Endothelial cell of umbilical vein (primary cell): ENCODE measurements around the gene CIAO3. TPM values are rescaled to one million over a fixed set of nuclear protein-coding genes. Genes with fewer than 3 reads are reported as not detected.
"Not testable (repeated sequence)": the region's sequence is repeated elsewhere in the genome, so short reads cannot be mapped to it uniquely, and the experiment has no call there.

Experiments used
- BruUV-seq: library from RNA; stranded (reverse); fragments of 400-500 nt; replicated peaks from 2 replicates; lab custom pipeline; 2021; lab: Mats Ljungman, UMichigan
- CTCF ChIA-PET: fragments of 300-600, 350-600 bp; sonication (Branson Sonifier 250); formaldehyde crosslinking; loops from one replicate; lab custom pipeline; 2021; ENCODE audit warnings: antibody characterized with exemption, inconsistent platforms; lab: Charles Lee
- POLR2A ChIA-PET: fragments of 300-600, 350-600 bp; sonication (Branson Sonifier 250); formaldehyde crosslinking; loops from one replicate; lab custom pipeline; 2021; ENCODE audit warnings: antibody characterized with exemption, inconsistent platforms; lab: Charles Lee
- DNase-seq: peaks from one replicate; pipeline ENCODE4 v3.0.0-alpha.2; 2011; ENCODE audit warnings: low read depth, low spot score
- FAIRE-seq: peaks from 2 replicates; lab custom pipeline; 2011; peaks lifted over from hg19 to GRCh38; lab: Jason Lieb, UNC
- H2AFZ ChIP-seq: 2 replicates; pipeline ENCODE4 v1.6.0; 2012; ENCODE audit warnings: low read depth, low read length, control low read depth, inconsistent platforms
- H3K27ac ChIP-seq: 2 replicates; pipeline ENCODE4 v1.5.1; 2011; ENCODE audit warnings: low read depth, mild to moderate bottlenecking, control low read depth, low read length, moderate library complexity; ENCODE audit not compliant: insufficient read depth
- H3K27me3 ChIP-seq, 2 experiments: 2 replicates each; pipeline versions ENCODE4 v1.6.0 to v1.6.1; 2011; ENCODE audit warnings: low read length in 2 of 2, mixed read lengths in 1 of 2; ENCODE audit not compliant: control insufficient read depth in 2 of 2, insufficient read depth in 2 of 2
- H3K36me3 ChIP-seq, 2 experiments: 2 replicates in 1 of 2; 3 replicates in 1 of 2; pipeline ENCODE4 v1.5.1; 2011; ENCODE audit warnings: low read length in 2 of 2, mild to moderate bottlenecking in 1 of 2, moderate library complexity in 1 of 2; ENCODE audit not compliant: control insufficient read depth in 2 of 2, insufficient read depth in 2 of 2; ENCODE audit errors: extremely low read depth in 1 of 2
- H3K4me1 ChIP-seq: 3 replicates; pipeline ENCODE4 v1.5.1; 2011; ENCODE audit warnings: mild to moderate bottlenecking, low read length; ENCODE audit not compliant: control insufficient read depth, insufficient read depth; ENCODE audit errors: extremely low read depth
- H3K4me2 ChIP-seq: 2 replicates; pipeline ENCODE4 v1.6.1; 2011; ENCODE audit warnings: low read length, control low read depth, mixed read lengths; ENCODE audit not compliant: insufficient read depth
- H3K4me3 ChIP-seq, 3 experiments: fragments of 200-600 bp in 1 of 3; sonication (generic), shearing (Covaris generic) in 1 of 3; replicated peaks in 1 of 3; 2 replicates each; pipeline ENCODE4 v1.5.1; 2011 to 2016; ENCODE audit warnings: control low read depth in 3 of 3, low read length in 3 of 3, mild to moderate bottlenecking in 2 of 3, inconsistent platforms in 1 of 3, low read depth in 1 of 3, moderate library complexity in 1 of 3; ENCODE audit not compliant: insufficient read depth in 1 of 3
- H3K79me2 ChIP-seq: 2 replicates; pipeline ENCODE4 v1.6.0; 2012; ENCODE audit warnings: low read length, inconsistent platforms; ENCODE audit not compliant: control insufficient read depth, insufficient read depth
- H3K9ac ChIP-seq: replicated peaks from 2 replicates; pipeline ENCODE3; 2011; ENCODE audit warnings: low read length, control low read depth; ENCODE audit not compliant: insufficient read depth; ENCODE audit errors: extremely low read depth
- H3K9me1 ChIP-seq: replicated peaks from 3 replicates; pipeline ENCODE4 v1.6.0; 2011; ENCODE audit warnings: mild to moderate bottlenecking, low read length; ENCODE audit not compliant: control insufficient read depth, insufficient read depth; ENCODE audit errors: extremely low read depth
- H3K9me3 ChIP-seq: replicated peaks from 2 replicates; pipeline ENCODE4 v1.5.1; 2012; ENCODE audit warnings: low read length, inconsistent platforms; ENCODE audit not compliant: control insufficient read depth, insufficient read depth
- H4K20me1 ChIP-seq: replicated peaks from 2 replicates; pipeline ENCODE3; 2011; ENCODE audit warnings: mild to moderate bottlenecking, low read length; ENCODE audit not compliant: control insufficient read depth, insufficient read depth; ENCODE audit errors: extremely low read depth
- EZH2 ChIP-seq: IDR thresholded peaks from 2 replicates; pipeline ENCODE4 v1.6.1; 2012; ENCODE audit warnings: borderline replicate concordance, low read depth, mild to moderate bottlenecking, moderate library complexity, low read length, inconsistent platforms; ENCODE audit not compliant: severe bottlenecking
- FOS ChIP-seq: IDR thresholded peaks from 2 replicates; pipeline ENCODE4 v1.6.1; 2011; ENCODE audit warnings: mild to moderate bottlenecking, low read length, moderate library complexity, borderline replicate concordance; ENCODE audit not compliant: insufficient read depth
- GATA2 ChIP-seq: IDR thresholded peaks from 2 replicates; pipeline ENCODE4 v1.7.0; 2011; ENCODE audit warnings: low read depth, mild to moderate bottlenecking, moderate library complexity, mixed read lengths, low read length; ENCODE audit not compliant: insufficient read length, insufficient read depth
- JUN ChIP-seq: IDR thresholded peaks from 2 replicates; pipeline ENCODE4 v1.6.1; 2011; ENCODE audit warnings: borderline replicate concordance, low read depth; ENCODE audit not compliant: insufficient read length, insufficient read depth
- MYC ChIP-seq: IDR thresholded peaks from one replicate; pipeline ENCODE4 v1.6.1; 2011; ENCODE audit warnings: mild to moderate bottlenecking, low read depth, low read length
- dilution Hi-C: fragments of 300-500 bp; cut with MboI; formaldehyde crosslinking; loops from one replicate; pipeline ENCODE4 v1.15.0; 2019; ENCODE audit warnings: low sequenced_read_pairs; ENCODE audit not compliant: extremely low pct_ligation_motif_present
- intact Hi-C: fragments of 100-400 bp; cut with micrococcal nuclease; formaldehyde crosslinking; loops from one replicate; pipeline ENCODE4 v1.10.0; 2022
- polyA plus RNA-seq, 4 experiments: library from polyadenylated mRNA; depleted of rRNA in 3 of 4; stranded (reverse) in 3 of 4; unstranded in 1 of 4; fragments of >200 nt; gene quantifications; 2 replicates each; pipeline versions ENCODE4 v1.2.1 to v1.2.3, GENCODE V29; 2011 to 2012; ENCODE audit warnings: missing spikeins in 1 of 4
- total RNA-seq: library from RNA; stranded (reverse); gene quantifications from 2 replicates; pipeline ENCODE4 v1.2.3, GENCODE V29; 2021

The CIAO3 gene
- total and polyA plus RNA-seq, 2 donors (not counting 3 experiments of a cell fraction or from before 2014, with no cell fraction given) = 23.1 to 33.8 TPM

- H4K20me1 ChIP-seq = no peaks in the 10 kb centered on the region
- H3K36me3 ChIP-seq = no peaks in the 10 kb centered on the region
- FAIRE-seq = no peak
- BruUV-seq = no TSS peak
- ChIA-PET POLR2A (no interaction called here), CTCF (interaction anchor here (0.8 to 1.6 kb wide), 3 partner anchors 8 to 281 kb away, joined by 3 to 7 read pairs (median 3); no protein-coding TSS in a partner anchor)
- intact Hi-C loops = no loop called here
- H3K9ac ChIP-seq = no peak overlapping the region
- dilution Hi-C loops = no loop called here
- no peaks in the 10 kb centered on the region for H3K79me2 ChIP-seq
- H3K4me1 ChIP-seq = no peaks in the 10 kb centered on the region
- H2AFZ ChIP-seq = no peak overlapping the region
- H3K4me2 ChIP-seq = no peak overlapping the region
- no peak for DNase-seq
- H3K9me3 ChIP-seq = no peaks in the 10 kb centered on the region
- no peaks in the 10 kb centered on the region for H3K9me1 ChIP-seq
- H3K4me3 ChIP-seq = no peak overlapping the region
- TF ChIP-seq GATA2 (no peak), MYC (no peak), FOS (no peak), EZH2 (no peak), JUN (no peak)
- no peaks in the 10 kb centered on the region for H3K27me3 ChIP-seq
- H3K27ac ChIP-seq = no peak overlapping the region
Observed at GRCh38 chr16:776824-777223, 36.0 kb upstream of the CIAO3 start.

GRCh38 chr16:776298-776697, 35.5 kb upstream of the CIAO3 start:
- H3K4me3 ChIP-seq, POLR2A ChIA-PET, H3K36me3 ChIP-seq, H3K27ac ChIP-seq, H3K4me2 ChIP-seq, FAIRE-seq, H3K9me3 ChIP-seq, intact Hi-C loops, H3K9me1 ChIP-seq, H3K9ac ChIP-seq, dilution Hi-C loops, H3K27me3 ChIP-seq, DNase-seq, H3K4me1 ChIP-seq, H3K79me2 ChIP-seq, H4K20me1 ChIP-seq, H2AFZ ChIP-seq, BruUV-seq: not testable (repeated sequence)
- CTCF ChIA-PET = interaction anchor here (1.0 to 1.6 kb wide), 2 partner anchors 64 to 281 kb away, joined by 3 to 7 read pairs; no protein-coding TSS in a partner anchor
